Right atrium auricular region (tissue), 2 donors: ENCODE results near the gene PPP3R2. TPM values are rescaled to one million over a fixed set of nuclear protein-coding genes. Genes with fewer than 3 reads are reported as not detected.
"Not testable (repeated sequence)": the region's sequence is repeated elsewhere in the genome, so short reads cannot be mapped to it uniquely, and the experiment has no call there.

Experiments
- DNase-seq: peaks from one replicate; pipeline ENCODE4 v3.0.0-alpha.2; 2019; ENCODE audit warnings: low spot score
- H3K27ac ChIP-seq, 2 donors: fragments of 200-600 bp; sonication (generic); 1 replicate in 1 of 2; 2 replicates in 1 of 2; pipeline ENCODE4 v1.5.1; 2016 to 2019
- H3K27me3 ChIP-seq, 2 donors: fragments of 200-600 bp; sonication (generic); one replicate each; pipeline versions ENCODE4 v1.5.1 to v1.6.0; 2017 to 2019
- H3K36me3 ChIP-seq: fragments of 200-600 bp; sonication (generic); one replicate; pipeline ENCODE4 v1.5.1; 2016
- H3K4me1 ChIP-seq, 2 donors: fragments of 200-600 bp; sonication (generic); one replicate each; pipeline versions ENCODE4 v1.5.1 to v1.6.0; 2017 to 2019
- H3K4me3 ChIP-seq, 2 donors: fragments of 200-600 bp; sonication (generic); 1 replicate in 1 of 2; 2 replicates in 1 of 2; pipeline ENCODE4 v1.5.1; 2017 to 2019; ENCODE audit warnings: mild to moderate bottlenecking in 1 of 2, moderate library complexity in 1 of 2
- H3K9me3 ChIP-seq, 2 donors: fragments of 200-600 bp; sonication (generic); one replicate each; pipeline ENCODE4 v1.5.1; 2019
- total RNA-seq, 2 donors: library from RNA; depleted of rRNA; stranded (reverse); fragments of >200 nt; gene quantifications; one replicate each; pipeline ENCODE4 v1.1.0, GENCODE V29; 2016
- TF ChIP-seq, protein P1 (sequence below), 2 donors: fragments of 200-600 bp; sonication (generic); IDR thresholded peaks; one replicate each; pipeline ENCODE4 v1.5.1; 2019; ENCODE audit warnings: antibody characterized with exemption in 2 of 2

PPP3R2 gene
- total RNA-seq, 2 donors from 2014 or later, result not detected

DNA sequence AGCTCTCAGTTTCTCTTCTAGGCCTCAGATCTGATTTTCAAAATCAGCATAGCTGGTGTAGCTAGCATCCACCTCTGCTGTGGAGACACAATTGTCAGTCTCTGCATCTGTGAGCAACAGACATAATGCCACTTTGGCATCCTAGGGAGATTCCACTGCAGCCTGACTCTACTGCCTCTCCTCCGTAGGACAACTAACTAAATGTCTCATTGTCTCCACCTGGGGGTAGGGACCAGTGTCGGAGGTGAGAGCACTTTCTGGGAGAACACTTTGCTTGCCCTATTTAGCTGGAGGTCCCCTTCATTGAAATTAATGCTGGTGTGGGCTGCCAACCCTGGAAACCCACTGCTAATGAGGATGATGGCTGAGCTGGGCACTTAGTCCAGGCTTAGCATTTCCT lies 1.4 kb downstream of the PPP3R2 start:
- no peaks in the 10 kb centered on the region for H3K4me1 ChIP-seq
- TF ChIP-seq, protein P1, sequence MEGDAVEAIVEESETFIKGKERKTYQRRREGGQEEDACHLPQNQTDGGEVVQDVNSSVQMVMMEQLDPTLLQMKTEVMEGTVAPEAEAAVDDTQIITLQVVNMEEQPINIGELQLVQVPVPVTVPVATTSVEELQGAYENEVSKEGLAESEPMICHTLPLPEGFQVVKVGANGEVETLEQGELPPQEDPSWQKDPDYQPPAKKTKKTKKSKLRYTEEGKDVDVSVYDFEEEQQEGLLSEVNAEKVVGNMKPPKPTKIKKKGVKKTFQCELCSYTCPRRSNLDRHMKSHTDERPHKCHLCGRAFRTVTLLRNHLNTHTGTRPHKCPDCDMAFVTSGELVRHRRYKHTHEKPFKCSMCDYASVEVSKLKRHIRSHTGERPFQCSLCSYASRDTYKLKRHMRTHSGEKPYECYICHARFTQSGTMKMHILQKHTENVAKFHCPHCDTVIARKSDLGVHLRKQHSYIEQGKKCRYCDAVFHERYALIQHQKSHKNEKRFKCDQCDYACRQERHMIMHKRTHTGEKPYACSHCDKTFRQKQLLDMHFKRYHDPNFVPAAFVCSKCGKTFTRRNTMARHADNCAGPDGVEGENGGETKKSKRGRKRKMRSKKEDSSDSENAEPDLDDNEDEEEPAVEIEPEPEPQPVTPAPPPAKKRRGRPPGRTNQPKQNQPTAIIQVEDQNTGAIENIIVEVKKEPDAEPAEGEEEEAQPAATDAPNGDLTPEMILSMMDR (IDR thresholded peaks at IDR 0.05), result no peak
- no peak overlapping the region for H3K27ac ChIP-seq
- no peaks in the 10 kb centered on the region for H3K27me3 ChIP-seq
- no peaks in the 10 kb centered on the region for H3K36me3 ChIP-seq
- H3K9me3 ChIP-seq, result no peaks in the 10 kb centered on the region
- H3K4me3 ChIP-seq, result no peak overlapping the region
- no peak for DNase-seq

DNA sequence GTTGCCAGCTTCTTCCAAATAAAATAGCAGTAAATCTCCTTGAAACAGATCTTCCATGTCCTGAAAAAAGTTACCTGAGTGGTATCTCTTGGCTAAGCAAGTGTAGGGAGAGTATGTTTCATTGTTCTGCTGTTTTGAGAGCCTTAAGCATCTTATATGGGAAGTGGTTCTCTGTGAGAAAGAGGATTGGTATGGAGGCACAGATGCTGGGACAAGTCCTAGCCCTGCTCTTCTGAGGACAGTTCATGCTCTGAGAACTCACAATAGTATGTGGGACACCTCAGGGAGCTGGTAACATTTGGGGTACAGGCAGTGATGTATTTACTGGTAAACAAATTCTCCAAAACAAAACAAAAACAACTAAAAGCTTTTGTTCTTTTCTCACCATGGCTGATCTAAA lies 2.0 kb downstream of the PPP3R2 start:
- Histone ChIP-seq H3K4me1 (no peaks in the 10 kb centered on the region), H3K36me3 (no peaks in the 10 kb centered on the region), H3K27ac (no peak overlapping the region), H3K9me3 (no peaks in the 10 kb centered on the region), H3K27me3 (no peaks in the 10 kb centered on the region), H3K4me3 (no peak overlapping the region)
- no peak for DNase-seq
- TF ChIP-seq, protein P1 (IDR thresholded peaks at IDR 0.05), result no peak

DNA sequence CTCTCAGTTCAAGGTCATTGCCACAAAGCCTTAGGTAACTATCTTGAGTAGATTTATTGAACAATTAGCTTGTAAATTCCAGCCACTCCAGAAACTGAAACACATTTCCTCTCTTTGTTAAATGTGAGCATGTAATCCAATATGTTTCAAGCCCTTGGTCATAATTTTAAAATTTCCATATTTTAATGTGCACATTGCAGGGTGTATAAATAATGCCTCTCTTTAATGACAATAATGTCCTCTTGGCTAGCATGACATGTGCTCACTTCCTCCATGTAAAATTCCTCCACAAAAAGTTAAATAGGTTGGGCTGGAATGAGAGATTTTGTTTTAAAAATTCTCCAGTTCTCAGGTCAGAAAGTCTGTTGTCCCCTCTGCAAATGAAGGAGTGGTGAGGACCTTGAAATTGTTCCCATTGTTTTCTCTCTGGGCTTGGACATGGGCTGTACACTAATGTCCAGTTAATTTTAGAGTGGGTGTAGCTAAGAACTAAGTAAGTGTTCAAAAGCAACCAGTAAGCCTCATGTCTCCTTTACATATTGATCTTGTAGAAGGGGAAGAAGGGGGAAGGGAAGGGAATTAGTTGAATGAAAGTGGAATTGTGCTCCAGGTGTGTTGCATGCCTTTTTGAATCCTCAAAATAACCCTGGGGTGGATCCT lies 2.9 kb downstream of the PPP3R2 start:
- H3K27ac ChIP-seq, result no peak overlapping the region
- no peaks in the 10 kb centered on the region for H3K4me1 ChIP-seq
- no peaks in the 10 kb centered on the region for H3K9me3 ChIP-seq
- H3K36me3 ChIP-seq, result no peaks in the 10 kb centered on the region
- no peaks in the 10 kb centered on the region for H3K27me3 ChIP-seq
- H3K4me3 ChIP-seq, result no peak overlapping the region
- no peak for DNase-seq
- TF ChIP-seq, protein P1 (IDR thresholded peaks at IDR 0.05), result no peak

DNA sequence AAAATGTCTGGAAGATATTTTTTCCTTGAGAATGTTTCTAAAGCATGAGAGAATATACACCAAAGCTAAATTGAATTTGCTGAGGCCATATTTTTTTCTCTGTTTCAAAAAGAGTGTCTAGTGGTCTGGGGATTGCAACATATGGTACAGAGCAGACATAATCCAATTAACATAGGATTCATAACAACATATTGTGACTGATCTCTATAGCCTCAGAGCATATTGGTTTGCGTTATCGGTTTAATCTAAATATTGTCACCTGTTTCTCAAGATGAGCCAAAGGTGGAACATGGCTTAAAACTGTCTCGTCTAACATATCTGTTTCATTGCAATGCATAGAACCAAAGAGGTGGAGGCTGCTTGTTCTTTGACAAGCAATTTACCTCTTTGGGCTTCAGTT lies 3.9 kb downstream of the PPP3R2 start:
- DNase-seq, result no peak
- no peaks in the 10 kb centered on the region for H3K9me3 ChIP-seq
- no peaks in the 10 kb centered on the region for H3K36me3 ChIP-seq
- no peaks in the 10 kb centered on the region for H3K27me3 ChIP-seq
- no peak overlapping the region for H3K27ac ChIP-seq
- H3K4me3 ChIP-seq, result no peak overlapping the region
- TF ChIP-seq, protein P1 (IDR thresholded peaks at IDR 0.05), result no peak
- no peaks in the 10 kb centered on the region for H3K4me1 ChIP-seq

DNA sequence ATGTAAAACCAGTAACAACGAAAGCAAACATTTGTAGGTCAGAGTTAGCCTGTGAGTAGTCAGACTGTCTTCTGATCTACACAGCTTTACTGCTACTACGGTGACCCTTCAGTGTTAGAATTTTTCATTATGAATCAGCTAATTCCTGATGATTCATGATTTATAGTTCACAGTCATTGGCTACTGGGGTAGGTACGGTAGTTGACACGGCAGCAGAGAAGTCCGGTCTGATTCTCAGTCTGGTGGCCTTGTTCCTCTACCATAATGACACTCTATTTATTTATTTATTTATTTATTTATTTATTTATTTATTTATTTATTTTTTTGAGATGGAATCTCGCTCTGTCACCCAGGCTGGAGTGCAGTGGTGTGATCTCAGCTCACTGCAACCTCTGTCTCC lies 4.7 kb downstream of the PPP3R2 start:
- H3K4me1 ChIP-seq, DNase-seq, H3K36me3 ChIP-seq, H3K4me3 ChIP-seq, H3K27me3 ChIP-seq, H3K9me3 ChIP-seq, H3K27ac ChIP-seq: not testable (repeated sequence)

DNA sequence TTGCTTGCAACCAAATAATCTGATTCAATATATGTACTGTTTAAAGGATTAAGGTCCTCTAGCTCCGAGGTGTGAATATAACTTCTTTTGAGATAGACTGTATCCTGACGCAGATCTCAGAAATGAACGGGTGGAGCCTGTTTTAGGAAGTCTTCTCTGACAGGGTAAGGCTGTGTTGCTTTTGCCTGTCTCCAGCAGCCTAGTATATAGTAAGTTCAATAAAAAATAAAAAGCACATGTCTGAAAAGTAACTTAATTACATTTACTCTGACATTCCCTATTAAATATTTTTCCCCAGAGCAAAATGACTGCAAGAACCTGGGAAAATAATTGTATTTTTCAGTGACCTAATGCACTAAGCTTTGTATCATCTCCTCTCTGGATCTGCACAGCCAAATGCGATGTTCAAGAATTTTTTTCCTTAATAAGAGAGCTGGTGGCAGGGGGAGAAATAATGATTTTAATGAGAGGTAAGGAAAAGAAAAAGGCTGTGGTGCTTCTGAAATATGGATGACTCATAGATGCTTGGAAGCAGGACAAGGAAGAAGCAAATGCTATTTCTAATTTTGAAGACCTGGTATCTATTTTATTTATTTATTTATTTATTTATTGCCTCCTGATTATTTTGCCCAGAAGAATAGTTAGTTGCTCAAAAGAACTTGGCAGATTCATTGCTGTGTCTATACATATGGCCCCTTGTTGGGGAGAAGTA lies 7.3 kb downstream of the PPP3R2 start:
- no peak overlapping the region for H3K27ac ChIP-seq
- TF ChIP-seq, protein P1 (IDR thresholded peaks at IDR 0.05), result no peak
- DNase-seq, result no peak
- H3K9me3 ChIP-seq, result no peaks in the 10 kb centered on the region
- H3K4me1 ChIP-seq, result no peaks in the 10 kb centered on the region
- no peaks in the 10 kb centered on the region for H3K27me3 ChIP-seq
- no peak overlapping the region for H3K4me3 ChIP-seq
- no peaks in the 10 kb centered on the region for H3K36me3 ChIP-seq
